Mesodermal cell (in vitro differentiated cells): ENCODE results near the gene BHMT2.

Experiments
- H3K27ac ChIP-seq: 2 replicates; pipeline ENCODE4 v1.7.0; 2013; ENCODE audit warnings: mild to moderate bottlenecking, low read depth, low read length, moderate library complexity; ENCODE audit not compliant: severe bottlenecking
- H3K36me3 ChIP-seq: 2 replicates; pipeline ENCODE4 v1.7.1; 2013; ENCODE audit warnings: mild to moderate bottlenecking, low read length, moderate library complexity; ENCODE audit not compliant: control insufficient read depth, insufficient read depth
- H3K4me1 ChIP-seq: one replicate; pipeline ENCODE4 v1.7.1; 2013; ENCODE audit warnings: mild to moderate bottlenecking, low read length; ENCODE audit not compliant: insufficient read depth, control insufficient read depth, poor library complexity, severe bottlenecking
- H3K4me3 ChIP-seq: 2 replicates; pipeline ENCODE4 v1.7.0; 2013; ENCODE audit warnings: low read length, control low read depth, mild to moderate bottlenecking; ENCODE audit not compliant: insufficient read depth, poor library complexity, severe bottlenecking; ENCODE audit errors: extremely low read depth
- H3K9me3 ChIP-seq: 2 replicates; pipeline ENCODE4 v1.7.1; 2013; ENCODE audit warnings: mild to moderate bottlenecking, low read length, moderate library complexity; ENCODE audit not compliant: control insufficient read depth
- WGBS, 2 experiments: methylation state at CpG; one replicate each; pipeline ENCODE4 v1.1.5; 2013; ENCODE audit warnings: missing lambda C conversion rate in 2 of 2; ENCODE audit not compliant: insufficient coverage in 2 of 2; 5-methylcytosine and 5-hydroxymethylcytosine counted together

BHMT2 gene

GRCh38 chr5:79059674-79060073, 9.9 kb upstream of the BHMT2 start:
- Histone ChIP-seq H3K4me1 (no peaks in the 10 kb centered on the region), H3K4me3 (no peak overlapping the region), H3K36me3 (no peaks in the 10 kb centered on the region), H3K27ac (no peak overlapping the region), H3K9me3 (no peaks in the 10 kb centered on the region)
- WGBS, 2 experiments = no CpG with 5 or more reads among the region's 4 CpGs

- WGBS, 2 experiments = 79 to 92% methylated on average over 2 of the region's 3 CpGs
- no peaks in the 10 kb centered on the region for H3K9me3 ChIP-seq
Observed at GRCh38 chr5:79062436-79062835, 7.1 kb upstream of the BHMT2 start.

GRCh38 chr5:79070350-79070667, 742 bp downstream of the BHMT2 start:
- Histone ChIP-seq H3K4me3 (no peak overlapping the region), H3K27ac (no peak overlapping the region), H3K4me1 (peaks cover 6% of the 10 kb centered on the region), H3K9me3 (peaks cover 17% of the 10 kb centered on the region), H3K36me3 (no peaks in the 10 kb centered on the region)
- WGBS, 2 experiments = 79% methylated on average over 4 of the region's 9 CpGs; no CpG with 5 or more reads in 1 of the 2 experiments

More at GRCh38 chr5:79062436-79062835, 7.1 kb upstream of the BHMT2 start:
- H3K36me3 ChIP-seq = no peaks in the 10 kb centered on the region
- H3K4me3 ChIP-seq = no peak overlapping the region
- no peaks in the 10 kb centered on the region for H3K4me1 ChIP-seq
- H3K27ac ChIP-seq = no peak overlapping the region

DNA sequence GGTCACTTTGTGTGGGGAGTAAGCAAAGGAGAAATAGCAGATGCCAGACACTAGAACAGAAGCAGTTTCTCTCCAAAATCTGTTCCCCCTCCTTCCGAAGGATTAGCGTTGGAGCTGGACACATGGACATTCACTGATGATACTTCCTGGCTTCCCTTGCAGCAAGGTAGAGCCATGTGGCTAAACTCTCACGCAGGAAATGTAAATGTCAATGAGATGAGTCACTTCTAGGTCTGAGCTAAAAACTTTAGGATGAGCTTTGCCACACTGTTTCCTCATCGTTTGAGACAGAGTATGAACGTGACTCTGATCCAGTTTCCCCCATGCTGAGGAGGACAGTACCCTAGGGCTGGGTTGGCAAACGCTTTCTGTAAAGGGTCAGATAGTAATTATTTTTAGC, 5.1 kb downstream of the BHMT2 start:
- Histone ChIP-seq H3K4me3 (no peak overlapping the region), H3K4me1 (peaks cover 6% of the 10 kb centered on the region)

GRCh38 chr5:79075646-79076426, 6.3 kb downstream of the BHMT2 start:
- 91 to 92% methylated on average over 7 to 9 of the region's 11 CpGs for WGBS, 2 experiments
- Histone ChIP-seq H3K9me3 (peaks cover 17% of the 10 kb centered on the region), H3K27ac (no peak overlapping the region), H3K4me3 (no peak overlapping the region), H3K4me1 (peaks cover 6% of the 10 kb centered on the region), H3K36me3 (no peaks in the 10 kb centered on the region)

More for the DNA sequence above, 5.1 kb downstream of the BHMT2 start:
- WGBS, 2 experiments = 89 to 96% methylated on average over 5 to 6 of the region's 6 CpGs
- Histone ChIP-seq H3K9me3 (peaks cover 17% of the 10 kb centered on the region), H3K36me3 (no peaks in the 10 kb centered on the region), H3K27ac (no peak overlapping the region)

GRCh38 chr5:79076819-79077218, 7.3 kb downstream of the BHMT2 start:
- peaks cover 17% of the 10 kb centered on the region for H3K9me3 ChIP-seq
- peaks cover 6% of the 10 kb centered on the region for H3K4me1 ChIP-seq
- no peaks in the 10 kb centered on the region for H3K36me3 ChIP-seq
- H3K4me3 ChIP-seq = no peak overlapping the region
- no peak overlapping the region for H3K27ac ChIP-seq
- 60 to 100% methylated on average over 1 to 3 of the region's 4 CpGs for WGBS, 2 experiments

DNA sequence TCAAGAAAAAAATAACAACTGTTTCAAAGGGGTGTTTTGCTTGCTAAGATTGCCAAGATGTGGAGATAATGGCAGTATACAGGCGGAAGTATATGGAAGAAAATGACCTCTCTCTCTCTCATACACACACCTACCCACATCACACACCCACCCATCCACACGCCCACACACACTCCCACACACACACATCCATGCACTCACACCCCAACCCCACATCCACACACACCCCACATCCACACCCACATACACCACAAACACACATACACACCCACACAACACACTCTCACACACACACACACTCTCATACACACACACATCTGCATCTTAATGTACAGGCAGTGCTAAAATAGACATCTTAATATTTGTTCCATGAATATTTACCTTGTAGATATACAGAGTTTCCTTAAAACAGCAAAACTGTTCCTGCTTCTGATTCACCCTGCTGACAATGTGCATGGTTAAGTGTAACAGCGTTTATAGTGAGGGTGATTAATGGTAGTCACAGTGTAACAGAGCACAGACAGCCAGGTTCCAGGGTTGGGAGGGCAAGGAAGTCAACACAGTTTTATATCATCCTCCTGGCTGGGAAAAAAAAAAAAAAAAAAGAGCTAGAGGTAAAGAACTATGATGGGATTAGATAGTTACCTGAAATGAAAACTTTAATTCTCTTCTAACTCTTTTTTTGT, 8.3 kb downstream of the BHMT2 start:
- WGBS, 2 experiments = 83% methylated on average over 2 of the region's 3 CpGs; no CpG with 5 or more reads in 1 of the 2 experiments
- peaks cover 6% of the 10 kb centered on the region for H3K4me1 ChIP-seq

GRCh38 chr5:79080804-79081203, 11.2 kb downstream of the BHMT2 start:
- H3K4me1 ChIP-seq = no peaks in the 10 kb centered on the region
- H3K36me3 ChIP-seq = no peaks in the 10 kb centered on the region
- H3K4me3 ChIP-seq = no peak overlapping the region
- 67 to 86% methylated on average over 1 of the region's 2 CpGs for WGBS, 2 experiments
- H3K27ac ChIP-seq = no peak overlapping the region
- H3K9me3 ChIP-seq = no peaks in the 10 kb centered on the region

More for the DNA sequence above, 8.3 kb downstream of the BHMT2 start:
- H3K36me3 ChIP-seq = no peaks in the 10 kb centered on the region
- H3K9me3 ChIP-seq = peaks cover 17% of the 10 kb centered on the region
- no peak overlapping the region for H3K27ac ChIP-seq
- no peak overlapping the region for H3K4me3 ChIP-seq

GRCh38 chr5:79081779-79082178, 12.2 kb downstream of the BHMT2 start:
- Histone ChIP-seq H3K27ac (no peak overlapping the region), H3K4me3 (no peak overlapping the region), H3K9me3 (no peaks in the 10 kb centered on the region), H3K4me1 (peaks cover 3% of the 10 kb centered on the region), H3K36me3 (no peaks in the 10 kb centered on the region)
- WGBS, 2 experiments = 78 to 100% methylated on average over 3 to 4 of the region's 5 CpGs

- Histone ChIP-seq H3K4me1 (peaks cover 3% of the 10 kb centered on the region), H3K36me3 (no peaks in the 10 kb centered on the region), H3K27ac (no peak overlapping the region), H3K4me3 (no peak overlapping the region), H3K9me3 (no peaks in the 10 kb centered on the region)
- 72 to 94% methylated on average over 2 of the region's 2 CpGs for WGBS, 2 experiments
Observed at GRCh38 chr5:79086116-79086515, 16.5 kb downstream of the BHMT2 start.

- H3K4me3 ChIP-seq = no peak overlapping the region
- H3K36me3 ChIP-seq = no peaks in the 10 kb centered on the region
- no peaks in the 10 kb centered on the region for H3K9me3 ChIP-seq
- H3K4me1 ChIP-seq = peaks cover 3% of the 10 kb centered on the region
- no peak overlapping the region for H3K27ac ChIP-seq
- WGBS, 2 experiments = 81 to 89% methylated on average over 3 of the region's 4 CpGs
Observed at GRCh38 chr5:79088507-79088906, 18.9 kb downstream of the BHMT2 start.
